IPS DF 19.7 (cell line): ENCODE data around the gene PPP1R1B.

Experiments
- DNase-seq: peaks from one replicate; pipeline ENCODE4 v3.0.0-alpha.2; 2013; ENCODE audit warnings: low read depth, low spot score

Gene PPP1R1B

DNA sequence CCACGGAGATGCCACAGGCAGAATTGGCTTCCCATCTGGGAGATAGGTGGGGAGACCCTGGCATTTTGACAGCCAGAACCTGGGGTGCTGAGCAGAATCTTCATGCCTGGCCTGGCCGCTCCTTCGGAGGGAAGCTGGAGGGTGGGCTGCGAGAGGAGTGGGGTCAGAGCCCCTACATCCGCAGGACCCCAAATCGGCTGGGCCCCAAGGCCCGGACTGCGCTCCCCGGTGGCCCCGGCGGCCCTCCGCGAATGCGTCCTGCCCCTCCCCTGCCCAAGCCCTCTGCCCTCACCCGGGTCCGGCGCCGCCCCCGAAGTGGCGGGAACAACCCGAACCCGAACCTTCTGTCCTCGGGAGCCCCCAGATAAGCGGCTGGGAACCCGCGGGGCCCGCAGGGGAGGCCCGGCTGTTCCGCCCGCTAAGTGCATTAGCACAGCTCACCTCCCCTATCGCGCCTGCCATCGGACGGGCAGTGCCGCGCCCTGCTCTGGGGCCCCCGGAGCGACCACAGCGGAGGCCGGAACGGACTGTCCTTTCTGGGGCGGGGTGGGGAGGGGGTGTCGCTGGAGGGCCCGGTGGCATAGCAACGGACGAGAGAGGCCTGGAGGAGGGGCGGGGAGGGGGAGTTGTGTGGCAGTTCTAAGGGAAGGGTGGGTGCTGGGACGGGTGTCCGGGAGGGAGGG is 40.7 kb downstream of the PPP1R1B start:
- no peak for DNase-seq

DNA sequence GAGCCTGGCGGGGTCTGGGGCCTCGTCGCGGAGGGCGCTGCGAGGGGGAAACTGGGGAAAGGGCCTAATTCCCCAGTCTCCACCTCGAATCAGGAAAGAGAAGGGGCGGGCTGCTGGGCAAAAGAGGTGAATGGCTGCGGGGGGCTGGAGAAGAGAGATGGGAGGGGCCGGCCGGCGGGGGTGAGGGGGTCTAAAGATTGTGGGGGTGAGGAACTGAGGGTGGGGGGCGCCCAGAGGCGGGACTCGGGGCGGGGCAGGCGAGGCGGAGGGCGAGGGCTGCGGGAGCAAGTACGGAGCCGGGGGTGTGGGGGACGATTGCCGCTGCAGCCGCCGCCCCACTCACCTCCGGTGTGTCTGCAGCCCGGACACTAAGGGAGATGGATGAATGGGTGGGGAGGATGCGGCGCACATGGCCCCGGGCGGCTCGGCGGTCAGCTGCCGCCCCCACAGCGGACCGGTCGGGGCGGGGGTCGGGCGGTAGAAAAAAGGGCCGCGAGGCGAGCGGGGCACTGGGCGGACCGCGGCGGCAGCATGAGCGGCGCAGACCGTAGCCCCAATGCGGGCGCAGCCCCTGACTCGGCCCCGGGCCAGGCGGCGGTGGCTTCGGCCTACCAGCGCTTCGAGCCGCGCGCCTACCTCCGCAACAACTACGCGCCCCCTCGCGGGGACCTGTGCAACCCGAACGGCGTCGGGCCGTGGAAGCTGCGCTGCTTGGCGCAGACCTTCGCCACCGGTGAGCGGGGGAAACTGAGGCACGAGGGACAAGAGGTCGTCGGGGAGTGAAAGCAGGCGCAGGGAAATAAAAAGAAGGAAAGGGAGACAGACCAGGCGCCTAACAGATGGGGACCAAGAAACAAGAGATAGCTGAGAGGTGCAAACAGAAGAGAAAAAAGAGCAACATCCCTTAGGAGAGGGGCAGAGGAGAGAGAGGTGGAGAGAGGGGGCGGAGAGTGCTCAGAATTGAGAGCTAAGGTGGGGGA is 41.5 kb downstream of the PPP1R1B start, which contains the start of gene PNMT:
Gene PNMT (plus strand): TSS at position 509 of the 980 bp plus-strand sequence. CDS start 23 bp downstream, at position 532.
- no peak for DNase-seq

DNA sequence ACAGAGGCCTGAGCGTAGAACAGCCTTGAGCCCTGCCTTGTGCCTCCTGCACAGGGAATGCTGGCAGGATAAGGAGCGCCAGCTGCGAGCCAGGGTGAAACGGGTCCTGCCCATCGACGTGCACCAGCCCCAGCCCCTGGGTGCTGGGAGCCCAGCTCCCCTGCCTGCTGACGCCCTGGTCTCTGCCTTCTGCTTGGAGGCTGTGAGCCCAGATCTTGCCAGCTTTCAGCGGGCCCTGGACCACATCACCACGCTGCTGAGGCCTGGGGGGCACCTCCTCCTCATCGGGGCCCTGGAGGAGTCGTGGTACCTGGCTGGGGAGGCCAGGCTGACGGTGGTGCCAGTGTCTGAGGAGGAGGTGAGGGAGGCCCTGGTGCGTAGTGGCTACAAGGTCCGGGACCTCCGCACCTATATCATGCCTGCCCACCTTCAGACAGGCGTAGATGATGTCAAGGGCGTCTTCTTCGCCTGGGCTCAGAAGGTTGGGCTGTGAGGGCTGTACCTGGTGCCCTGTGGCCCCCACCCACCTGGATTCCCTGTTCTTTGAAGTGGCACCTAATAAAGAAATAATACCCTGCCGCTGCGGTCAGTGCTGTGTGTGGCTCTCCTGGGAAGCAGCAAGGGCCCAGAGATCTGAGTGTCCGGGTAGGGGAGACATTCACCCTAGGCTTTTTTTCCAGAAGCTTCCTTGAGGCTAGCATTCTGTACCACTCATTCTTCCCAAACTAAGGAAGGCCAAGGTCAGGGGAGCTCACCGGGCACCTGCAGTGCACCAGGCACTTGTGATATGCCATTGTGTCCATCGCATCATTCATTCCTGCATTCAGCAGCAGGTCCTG is 43.4 kb downstream of the PPP1R1B start:
- no peak for DNase-seq

DNA sequence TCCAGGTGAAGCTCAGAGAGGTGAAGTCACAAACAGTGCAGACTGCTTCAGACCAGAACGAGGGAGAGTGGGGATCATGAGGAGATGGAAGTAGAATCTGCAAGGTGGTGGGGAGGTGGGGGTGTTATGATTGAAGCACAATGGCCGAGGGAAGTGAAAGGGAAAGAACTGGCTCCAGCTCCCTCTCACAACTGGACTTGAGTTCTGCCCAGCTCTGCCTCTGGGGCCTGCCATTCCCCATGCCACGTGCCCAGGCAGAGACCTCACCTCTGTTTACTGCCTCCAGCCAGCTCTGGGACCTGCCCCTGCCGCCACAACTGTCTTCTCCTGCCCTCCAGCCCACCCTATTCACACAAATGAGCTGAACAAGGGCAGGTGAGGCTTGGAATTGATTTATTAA is 44.0 kb downstream of the PPP1R1B start:
- no peak for DNase-seq

DNA sequence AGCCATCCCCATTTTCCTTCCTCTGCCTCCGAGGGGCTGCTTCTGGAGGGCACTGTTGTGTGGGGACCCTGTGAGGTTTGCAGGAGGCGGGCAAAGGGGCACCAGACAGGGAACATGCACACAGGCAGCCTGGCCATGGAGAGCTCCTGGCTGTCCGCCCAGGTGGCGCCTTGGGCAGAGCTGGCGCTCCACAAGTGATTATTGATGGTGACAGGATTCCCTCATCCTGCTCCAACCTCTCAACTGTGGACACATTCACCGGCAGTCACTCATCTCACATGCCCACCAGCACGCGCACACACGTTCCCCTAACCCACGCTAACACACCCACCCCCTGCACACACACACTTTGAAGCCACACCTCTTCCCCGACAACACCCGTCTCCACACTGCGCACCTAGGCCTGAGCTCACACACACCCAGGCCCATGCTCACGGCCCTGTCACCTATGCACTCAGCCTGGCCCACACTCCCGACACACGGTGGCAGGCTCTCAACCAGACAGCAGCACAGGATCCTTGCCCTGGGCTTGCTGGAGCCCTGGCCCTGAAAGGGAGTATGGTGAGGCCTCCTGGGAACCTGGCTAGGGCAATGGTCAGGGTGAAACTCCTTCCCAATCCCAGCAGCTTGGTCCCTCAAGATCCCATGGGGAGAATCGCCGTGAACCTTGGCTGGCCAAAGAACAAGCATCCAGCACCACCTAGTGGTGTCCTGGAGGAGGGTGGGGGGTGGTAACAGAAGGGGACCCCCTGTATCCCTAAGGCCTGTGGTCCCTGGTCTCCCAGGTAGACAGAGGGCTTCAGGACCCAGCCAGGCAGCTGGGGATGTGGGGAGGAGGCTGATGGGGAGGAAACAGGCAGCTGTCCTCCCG is 45.1 kb downstream of the PPP1R1B start:
- DNase-seq = no peak

DNA sequence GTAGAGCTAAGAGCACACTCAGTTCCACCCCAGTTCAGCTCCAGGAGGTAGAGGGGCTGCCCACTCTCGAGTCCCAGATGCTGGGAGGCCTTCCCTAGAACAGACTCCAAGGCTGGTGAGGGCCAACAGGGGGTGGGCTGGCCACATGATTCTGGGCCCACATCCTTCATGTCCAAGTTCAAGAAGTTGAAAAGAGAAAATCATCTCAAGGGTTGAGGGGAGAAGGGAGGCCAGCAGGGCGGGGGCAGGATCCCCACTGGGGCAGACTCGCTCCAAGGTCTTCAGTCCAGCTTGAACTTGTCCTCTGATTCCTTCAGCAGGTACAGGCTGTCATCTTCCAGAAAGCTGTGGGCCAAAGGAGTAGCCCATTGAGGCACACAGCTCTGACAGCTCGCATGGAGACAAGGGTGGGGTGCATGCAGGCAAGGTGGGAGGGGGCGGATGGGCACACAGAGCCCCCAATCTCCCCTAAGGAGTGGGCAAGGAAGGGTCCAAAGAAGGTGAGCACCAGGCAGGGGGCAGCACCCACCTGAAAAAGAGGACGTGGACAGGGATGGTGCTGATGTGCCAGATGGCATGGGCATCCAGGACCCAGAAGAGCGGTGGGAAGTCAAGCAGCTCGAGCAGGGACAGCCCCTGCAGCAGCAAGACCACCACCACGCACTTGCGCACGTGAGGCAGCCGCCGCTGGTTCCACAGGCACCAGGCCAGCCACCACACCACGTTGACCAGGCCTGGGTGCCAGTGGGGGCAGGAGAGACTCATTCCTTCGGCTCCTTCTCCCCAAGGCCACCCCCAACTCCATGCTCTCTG is 46.0 kb downstream of the PPP1R1B start:
- no peak for DNase-seq

DNA sequence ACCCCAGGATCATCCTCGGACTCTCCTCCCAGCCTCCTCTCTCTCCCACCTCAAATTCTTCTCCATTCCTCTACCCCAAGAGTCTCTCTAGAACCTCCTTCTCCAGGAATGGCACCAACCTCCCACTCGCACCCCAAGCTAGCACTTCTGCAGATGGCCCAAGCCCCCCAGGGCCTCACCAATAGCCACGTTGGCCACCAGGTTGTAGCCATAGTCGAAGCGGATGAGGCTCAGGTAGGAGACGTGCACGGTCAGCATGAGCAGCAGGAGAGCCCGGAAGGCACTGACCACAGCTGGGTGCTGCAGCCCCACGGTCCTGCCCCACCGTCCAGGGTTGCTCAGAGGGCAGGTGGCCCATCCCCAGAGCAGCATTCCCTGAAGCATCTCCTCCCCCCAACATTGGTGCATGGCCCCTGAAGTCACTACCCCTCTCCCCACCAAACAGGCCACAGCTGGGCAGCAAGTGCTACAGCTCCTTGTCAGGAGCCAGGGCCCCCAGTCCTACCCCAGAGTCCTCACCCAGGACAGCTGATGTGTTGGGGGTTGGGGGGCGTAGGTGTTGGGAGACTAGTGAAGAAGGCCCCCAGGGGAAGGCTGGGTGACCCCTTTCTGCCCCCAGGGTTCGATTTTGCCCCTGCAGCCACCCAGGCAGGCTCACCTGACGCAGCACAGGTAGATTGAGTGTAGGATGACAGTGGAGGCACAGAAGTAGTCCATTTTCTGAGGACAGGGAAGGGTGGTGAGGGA is 46.8 kb downstream of the PPP1R1B start:
- DNase-seq = no peak

DNA sequence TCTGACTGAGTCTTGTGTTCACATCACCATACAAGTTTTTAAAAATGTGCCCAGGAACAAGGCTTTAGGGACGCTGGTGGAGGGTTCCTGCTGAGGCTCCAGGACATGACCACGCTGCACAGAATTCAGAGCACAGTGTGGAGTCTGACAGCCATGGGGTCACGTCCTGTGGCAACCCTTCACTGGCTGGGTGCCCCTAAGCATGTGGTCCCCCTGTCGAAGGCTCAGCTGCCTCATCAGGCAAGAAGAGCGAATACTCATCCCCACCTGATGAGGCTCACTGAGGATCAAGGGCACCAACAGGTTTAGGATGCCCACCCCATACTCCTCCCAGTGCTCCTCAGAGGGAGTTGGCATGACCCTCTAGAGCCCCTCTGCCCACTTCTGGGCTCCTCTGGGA is 47.4 kb downstream of the PPP1R1B start:
- no peak for DNase-seq

DNA sequence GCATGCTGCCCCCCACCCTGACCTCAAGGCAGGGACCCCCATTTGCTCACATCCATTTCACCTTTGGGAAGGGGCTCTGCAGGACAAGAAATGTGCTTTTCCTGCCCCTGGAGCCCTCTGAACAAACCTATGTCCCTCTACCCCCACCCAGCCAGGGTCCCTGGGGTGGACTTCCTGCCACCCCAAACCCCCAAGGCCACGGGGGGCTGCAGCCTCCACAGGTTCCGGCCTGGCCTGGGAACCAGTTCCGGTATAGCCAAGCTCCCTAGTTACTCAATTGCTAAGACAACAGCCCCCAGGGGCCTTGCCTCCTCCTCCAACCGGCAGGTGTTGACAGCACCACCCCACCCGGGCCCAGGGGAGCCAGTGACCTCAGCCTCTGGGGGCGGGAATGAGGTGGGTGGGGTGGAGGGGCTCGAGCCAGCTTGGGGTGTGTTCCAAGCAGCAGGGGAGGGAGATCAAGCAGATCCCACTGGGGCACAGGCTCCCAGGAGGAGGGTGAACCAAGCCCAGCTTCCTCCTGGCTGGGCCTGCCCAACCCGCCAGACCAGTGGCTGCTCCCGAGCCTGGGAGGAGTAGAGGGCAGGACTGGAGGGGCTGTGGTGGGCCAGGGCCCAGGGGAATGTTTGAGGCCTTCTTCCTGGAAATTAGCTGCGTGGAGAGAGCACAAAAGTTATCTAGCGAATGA is 48.1 kb downstream of the PPP1R1B start:
- DNase-seq = no peak

DNA sequence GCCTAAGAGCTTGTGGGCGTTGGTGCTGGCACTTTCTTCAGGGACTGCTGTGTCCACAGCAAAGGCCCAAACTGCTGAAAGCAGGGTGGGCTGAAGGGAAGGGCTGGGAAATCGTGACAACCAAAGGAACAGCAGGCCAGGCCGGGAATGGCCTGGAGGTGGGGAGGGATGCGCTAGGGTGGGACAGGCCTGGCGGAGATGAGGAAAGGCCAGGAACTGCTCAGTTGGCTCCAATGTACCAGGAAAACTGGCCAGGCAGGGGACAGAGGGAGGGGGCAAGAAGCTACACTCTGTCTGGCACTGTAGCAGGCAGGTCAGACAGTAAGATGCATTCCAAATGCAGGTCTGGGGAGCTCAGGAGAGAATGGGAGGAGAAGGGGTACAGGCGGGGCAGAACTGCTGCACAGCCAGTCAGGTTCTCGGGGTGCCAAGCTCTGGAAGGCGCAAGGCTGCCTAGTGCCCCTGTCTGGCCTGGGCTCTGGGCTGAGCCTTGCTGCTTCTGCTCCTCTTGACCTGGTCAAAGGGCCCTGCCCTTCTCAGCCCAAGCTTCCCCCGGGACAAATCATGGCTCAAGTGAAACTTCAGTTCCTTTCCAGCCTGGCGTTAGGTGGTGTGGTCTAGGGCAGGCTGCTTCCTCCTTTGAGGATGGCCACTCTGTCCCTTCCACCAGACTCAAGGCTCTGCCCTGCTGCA is 48.8 kb downstream of the PPP1R1B start:
- DNase-seq = no peak

DNA sequence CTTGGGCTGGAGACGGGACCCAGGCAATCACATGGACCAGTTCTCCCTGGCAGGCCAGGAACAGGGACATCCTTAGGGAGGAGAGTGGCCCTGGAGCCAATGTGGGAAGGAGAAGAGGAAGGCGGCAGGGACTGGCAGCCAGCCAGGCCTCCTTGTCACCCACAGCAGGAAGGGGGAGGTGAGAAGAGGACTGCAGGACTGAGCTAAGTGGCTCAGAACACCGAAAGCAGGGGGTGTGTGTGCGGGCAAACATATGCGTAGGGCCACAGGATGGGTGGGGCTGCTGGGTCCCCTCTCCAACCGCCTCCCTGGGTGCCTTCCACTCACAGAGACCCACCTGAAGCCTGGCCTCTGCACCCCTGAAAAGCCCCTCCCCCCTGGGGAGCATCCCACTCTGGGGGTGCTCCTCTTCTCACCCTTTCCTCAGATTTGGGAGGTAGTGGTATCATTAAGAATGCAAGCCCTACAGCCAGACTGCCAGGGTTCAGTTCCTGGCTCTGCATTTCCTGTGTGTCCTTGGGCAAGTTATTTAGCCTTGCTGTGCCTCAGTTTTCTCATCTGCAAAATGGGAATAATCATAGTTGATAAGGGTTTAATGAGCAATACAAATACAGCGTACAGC is 49.6 kb downstream of the PPP1R1B start:
- no peak for DNase-seq

DNA sequence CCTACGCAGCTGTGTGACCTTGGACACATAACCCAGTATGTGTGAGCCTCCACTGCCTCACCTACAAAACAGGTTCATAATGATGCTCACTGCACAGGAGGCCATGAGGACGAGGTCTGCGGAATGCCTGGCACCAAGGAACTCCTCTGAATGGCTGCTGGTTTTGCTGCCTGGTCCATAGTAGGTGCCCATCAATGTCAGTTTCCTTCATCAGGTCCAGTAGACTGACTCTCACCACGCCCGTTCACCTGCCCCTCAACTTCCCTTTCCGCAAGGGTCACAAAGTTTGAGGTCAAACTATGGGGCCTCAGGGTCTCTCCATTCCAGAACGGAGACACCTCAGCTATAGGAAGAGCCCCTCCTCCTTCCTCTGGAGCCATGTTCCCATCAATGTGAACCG is 50.3 kb downstream of the PPP1R1B start:
- DNase-seq = no peak

DNA sequence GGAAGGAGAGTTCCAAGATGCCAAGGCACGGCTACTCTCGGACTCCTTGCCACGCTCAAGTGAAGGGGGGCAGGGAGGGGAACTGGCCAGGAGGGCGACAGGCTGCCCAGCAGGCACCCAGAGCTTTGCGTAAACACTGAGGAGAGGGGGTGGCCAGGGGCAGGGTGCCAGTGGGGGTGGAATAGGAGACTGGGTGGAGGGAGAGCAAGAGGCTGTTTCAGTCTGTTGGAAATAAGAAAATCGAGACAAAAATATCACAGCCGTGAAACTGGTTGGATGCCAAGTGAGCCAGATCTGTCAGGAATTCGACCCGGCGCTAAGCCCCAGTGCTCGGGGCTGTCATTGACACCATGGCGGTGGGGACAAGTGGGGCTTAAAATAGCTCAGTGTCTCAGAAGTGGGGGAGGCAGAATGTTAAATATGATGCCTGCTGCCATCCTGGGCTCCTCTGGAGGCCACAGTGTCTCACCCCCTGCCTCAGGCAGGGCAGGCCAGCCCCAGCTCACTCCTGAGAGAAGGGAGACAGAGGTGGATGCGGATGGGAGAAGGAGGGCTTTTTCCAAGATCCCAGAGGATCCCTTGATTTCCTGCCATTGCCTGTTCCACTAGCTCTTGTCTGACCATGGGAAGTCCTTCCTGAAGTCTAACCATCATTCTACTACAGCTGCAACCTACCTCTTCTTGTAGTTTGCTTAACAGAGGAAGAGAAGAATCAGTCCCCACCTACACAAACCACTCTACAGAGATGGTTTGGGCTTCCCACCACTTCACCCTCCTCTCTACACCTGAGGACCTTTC is 51.0 kb downstream of the PPP1R1B start:
- no peak for DNase-seq

DNA sequence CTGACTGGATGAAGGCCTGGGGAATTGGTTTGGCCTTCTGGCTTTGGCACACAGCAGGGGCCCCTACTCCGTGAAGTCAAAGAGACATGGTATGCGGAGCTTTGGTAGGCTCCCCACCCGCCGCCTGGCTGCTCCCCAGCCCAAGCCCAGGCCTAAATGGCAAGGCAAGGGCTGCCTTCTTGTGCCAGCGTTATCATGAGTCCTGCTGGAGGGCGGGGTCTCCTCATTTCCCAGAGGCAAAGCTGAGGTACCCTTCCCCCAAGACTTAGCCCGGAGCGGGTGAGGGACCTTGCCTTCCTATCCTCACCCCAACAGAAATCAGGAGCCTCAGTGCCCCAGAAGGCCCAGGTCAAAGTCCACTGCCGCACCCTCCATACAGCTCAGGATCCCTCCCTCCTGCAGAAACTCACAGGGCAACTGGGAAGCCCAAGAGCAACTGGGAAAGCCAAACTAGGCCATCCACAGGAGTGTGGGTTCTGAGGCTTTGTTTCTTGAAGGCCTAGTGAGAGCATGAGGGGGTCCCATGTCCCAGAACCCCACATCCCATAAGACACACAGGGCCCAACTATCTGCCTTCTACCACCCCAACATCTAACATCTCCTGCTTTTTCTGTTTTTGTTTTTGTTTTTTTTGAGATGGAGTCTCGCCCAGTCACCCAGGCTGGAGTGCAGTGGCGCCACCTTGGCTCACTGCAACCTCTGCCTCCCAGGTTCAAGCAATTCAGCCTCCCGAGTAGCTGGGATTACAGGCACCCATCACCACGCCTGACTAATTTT is 51.8 kb downstream of the PPP1R1B start:
- no peak for DNase-seq

DNA sequence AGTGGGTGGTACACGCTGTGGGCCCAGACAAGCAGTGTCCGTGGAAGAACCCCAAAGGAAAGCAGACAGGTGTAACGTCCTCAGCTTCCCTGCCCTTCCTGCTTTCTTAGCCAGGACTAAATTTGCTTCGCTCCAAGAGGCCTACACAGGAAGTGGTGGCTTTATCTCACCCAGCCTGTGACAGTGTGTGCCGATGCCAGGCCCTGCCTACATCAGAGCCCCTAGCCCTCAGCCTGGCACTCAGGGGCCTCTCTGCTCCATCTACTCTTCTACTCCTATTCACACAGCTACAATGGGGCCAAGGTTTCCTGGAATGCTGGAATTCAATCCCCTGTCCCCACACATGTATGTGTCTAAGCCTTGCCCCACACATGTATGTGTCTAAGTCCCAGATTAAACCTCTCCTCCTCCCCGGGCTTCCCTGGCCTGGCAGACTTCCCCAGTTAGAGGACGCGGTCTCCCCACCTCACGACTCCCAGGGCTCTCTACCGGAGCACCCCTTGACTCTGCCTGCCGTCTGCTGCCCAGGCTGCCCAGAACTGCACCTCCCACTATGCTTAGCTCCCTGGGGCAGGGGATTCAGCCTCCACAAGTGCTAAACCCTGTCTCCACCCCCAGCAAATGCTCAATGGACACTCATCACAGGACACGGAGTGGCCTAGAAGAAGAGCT is 52.9 kb downstream of the PPP1R1B start:
- DNase-seq = no peak
